ENCODE data around the gene FAM98C.
"Not testable (repeated sequence)": the region's sequence is repeated elsewhere in the genome, so short reads cannot be mapped to it uniquely, and the experiment has no call there.

The FAM98C gene

GRCh38 chr19:38402967-38403674 is at the start of gene FAM98C:
TSS of gene FAM98C (plus strand) at chr19:38403093. CDS start at chr19:38403154, 61 bp downstream.
- DNase-seq (ENCODE audit: low spot score), result peak; percentile 99

DNA sequence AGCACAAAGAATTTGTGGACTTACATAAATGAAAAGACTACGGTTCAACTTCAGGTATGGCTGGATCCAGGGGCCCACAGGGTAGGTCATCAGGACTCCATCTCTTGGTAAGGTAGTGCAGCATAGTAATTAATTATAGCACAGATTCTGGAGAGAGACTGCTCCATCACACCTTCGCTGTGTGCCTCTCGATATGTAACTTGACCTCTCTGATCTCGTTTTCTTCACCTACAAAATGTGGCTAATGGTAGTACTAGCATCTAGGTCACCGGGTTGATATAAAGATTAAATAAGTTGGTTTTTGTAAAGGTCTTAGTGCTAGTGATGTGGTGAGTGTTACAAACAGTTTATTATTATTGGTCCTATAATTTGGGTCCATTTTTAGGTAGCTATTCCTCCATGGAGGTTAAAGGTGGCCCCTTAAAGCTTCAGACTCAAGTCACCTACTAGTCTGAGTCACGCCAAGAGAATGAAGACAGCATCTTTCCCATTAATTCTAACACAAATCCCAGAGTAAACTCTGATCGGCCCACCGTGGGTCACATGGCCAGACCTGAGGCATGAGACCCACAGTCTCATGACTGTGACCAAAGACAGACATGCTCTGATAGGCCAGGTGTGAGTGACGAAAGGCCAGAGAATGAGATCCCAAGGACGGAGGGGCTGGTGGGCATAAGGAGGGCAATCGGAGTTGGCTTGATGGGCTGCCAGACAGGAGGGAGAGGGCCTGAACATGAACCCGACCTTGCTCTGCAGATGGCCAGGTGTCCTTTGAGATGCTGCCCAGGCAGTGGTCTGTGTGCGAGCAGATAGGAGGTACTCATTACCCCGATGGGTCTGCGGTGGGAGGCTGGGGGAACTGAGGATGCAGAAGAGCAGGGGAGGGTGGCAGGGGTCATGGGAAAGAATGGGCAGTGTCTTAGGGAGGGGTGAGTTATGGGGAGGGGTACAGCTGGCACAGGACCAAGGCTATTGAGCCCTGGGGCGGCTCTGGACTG is 46.9 kb upstream of the FAM98C start:
- no peak for DNase-seq (ENCODE audit: low spot score)

- DNase-seq (ENCODE audit: low spot score), result no peak
Measured at GRCh38 chr19:38358071-38358470, 44.8 kb upstream of the FAM98C start.

- no peak for DNase-seq (ENCODE audit: low spot score)
Measured at GRCh38 chr19:38359242-38360021, 43.5 kb upstream of the FAM98C start.

DNA sequence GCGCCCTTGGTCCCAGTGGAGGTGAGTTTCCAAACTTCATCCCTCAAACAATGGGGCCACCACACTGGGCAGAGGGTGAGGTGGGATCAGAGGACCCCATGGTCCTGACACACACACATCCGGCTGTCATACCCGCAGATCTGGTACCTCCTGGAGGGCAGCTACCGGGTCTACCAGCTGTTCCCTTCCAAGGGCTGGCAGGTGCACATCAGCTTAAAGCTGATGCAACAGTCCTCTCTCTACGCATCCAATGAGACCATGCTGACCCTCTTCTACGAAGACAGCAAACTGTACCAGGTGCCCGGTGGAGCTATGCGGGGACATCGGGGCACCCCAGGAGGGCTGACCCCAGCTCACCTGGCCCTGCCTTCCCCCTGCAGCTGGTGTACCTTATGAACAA is 42.5 kb upstream of the FAM98C start:
- DNase-seq (ENCODE audit: low spot score), result no peak

- DNase-seq (ENCODE audit: low spot score), result no peak
Measured at GRCh38 chr19:38360839-38361631, 41.9 kb upstream of the FAM98C start.

GRCh38 chr19:38361633-38362075 is 41.2 kb upstream of the FAM98C start:
- peak; percentile 64 for DNase-seq (ENCODE audit: low spot score)

- DNase-seq (ENCODE audit: low spot score), result peak; percentile 41
Measured at GRCh38 chr19:38362076-38362945, 40.6 kb upstream of the FAM98C start.

DNA sequence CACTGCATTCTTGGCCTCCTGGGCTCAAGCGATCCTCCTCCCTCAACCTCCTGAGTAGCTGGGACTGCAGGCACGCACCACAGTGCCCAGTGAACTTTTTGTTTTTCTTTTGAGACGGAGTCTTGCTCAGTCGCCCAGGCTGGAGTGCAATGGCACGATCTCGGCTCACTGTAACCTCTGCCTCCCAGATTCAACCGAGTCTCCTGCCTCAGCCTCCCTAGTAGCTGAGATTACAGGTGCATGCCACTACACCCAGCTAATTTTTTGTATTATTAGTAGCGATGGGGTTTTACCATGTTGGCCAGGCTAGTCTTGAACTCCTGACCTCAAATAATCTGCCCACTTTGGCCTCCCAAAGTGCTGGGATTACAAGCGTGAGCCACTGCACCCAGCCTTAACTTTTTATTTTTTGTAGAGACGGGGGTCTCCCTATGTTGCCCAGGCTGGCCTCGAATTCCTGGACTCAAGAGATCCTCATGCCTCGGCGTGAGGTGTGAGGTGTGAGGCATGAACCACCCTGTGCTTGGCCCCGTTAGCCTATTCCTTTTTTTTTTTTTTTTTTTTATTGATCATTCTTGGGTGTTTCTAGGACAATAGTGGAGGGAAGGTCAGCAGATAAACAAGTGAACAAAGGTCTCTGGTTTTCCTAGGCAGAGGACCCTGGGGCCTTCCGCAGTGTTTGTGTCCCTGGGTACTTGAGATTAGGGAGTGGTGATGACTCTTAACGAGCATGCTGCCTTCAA is 39.8 kb upstream of the FAM98C start:
- DNase-seq (ENCODE audit: low spot score), result not testable (repeated sequence)

DNA sequence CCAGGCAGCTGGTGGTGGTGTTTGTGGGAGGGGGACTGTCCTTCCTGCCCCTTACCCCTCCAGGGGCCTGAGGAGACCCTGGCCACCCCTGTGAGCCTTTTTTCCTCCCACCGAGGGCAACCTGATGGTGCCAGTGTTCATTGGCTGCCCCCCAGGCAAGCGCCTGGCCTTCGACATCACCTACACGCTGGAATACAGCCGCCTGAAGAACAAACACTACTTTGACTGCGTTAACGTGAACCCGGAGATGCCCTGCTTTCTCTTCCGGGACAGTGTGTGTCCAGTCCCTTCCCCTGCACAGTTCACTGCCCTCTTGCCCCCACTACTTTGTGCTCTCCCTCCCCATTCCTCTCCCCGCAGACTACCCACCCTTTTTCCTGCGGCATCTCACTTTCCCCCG is 35.9 kb upstream of the FAM98C start:
- no peak for DNase-seq (ENCODE audit: low spot score)

DNA sequence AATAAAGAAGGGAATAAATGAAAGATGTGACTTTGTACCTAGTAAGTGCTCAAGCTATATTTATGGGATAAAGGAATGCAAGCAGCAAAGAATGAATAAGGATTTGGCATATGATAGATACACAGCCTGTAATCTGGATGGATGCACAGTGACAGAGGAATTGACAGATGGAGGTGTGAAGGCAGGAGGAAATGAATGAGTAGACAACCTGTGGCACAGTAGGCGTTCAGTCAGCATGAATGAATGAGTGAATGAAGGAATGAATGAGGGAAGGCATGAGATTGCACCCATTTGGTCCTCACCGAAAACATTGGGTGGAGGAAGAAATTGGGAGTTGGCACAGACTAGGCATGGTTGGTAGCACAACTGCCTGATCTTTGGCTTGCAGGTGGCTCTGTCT is 33.3 kb upstream of the FAM98C start:
- DNase-seq (ENCODE audit: low spot score), result no peak

GRCh38 chr19:38370299-38370698 is 32.6 kb upstream of the FAM98C start:
- DNase-seq (ENCODE audit: low spot score), result no peak

DNA sequence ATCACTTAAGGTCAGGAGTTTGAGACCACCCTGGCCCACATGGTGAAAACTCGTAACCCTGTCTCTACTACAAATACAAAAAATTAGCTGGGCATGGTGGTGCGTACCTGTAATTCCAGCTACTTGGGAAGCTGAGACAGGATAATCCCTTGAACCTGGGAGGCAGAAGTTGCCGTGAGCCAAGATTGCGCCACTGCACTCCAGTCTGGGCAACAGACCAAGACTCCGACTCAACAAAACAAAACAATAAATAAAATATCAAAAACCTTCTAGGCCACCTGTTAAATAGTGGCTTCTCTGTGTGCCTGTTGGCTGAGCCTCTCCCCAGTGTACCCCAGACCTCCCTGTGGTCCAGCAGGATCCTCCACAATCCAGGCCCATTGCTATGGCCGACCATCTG is 31.8 kb upstream of the FAM98C start:
- no peak for DNase-seq (ENCODE audit: low spot score)

GRCh38 chr19:38373907-38374331 is 29.0 kb upstream of the FAM98C start:
- no peak for DNase-seq (ENCODE audit: low spot score)

GRCh38 chr19:38374332-38375097 is 28.4 kb upstream of the FAM98C start, which contains the start of gene PSMD8:
TSS of gene PSMD8 (plus strand) at chr19:38374571. CDS start at chr19:38374602, 31 bp downstream.
- DNase-seq (ENCODE audit: low spot score), result peak; percentile 98

GRCh38 chr19:38375098-38375493 is 27.8 kb upstream of the FAM98C start:
- DNase-seq (ENCODE audit: low spot score), result no peak

- no peak for DNase-seq (ENCODE audit: low spot score)
Measured at GRCh38 chr19:38375748-38376147, 27.1 kb upstream of the FAM98C start.

DNA sequence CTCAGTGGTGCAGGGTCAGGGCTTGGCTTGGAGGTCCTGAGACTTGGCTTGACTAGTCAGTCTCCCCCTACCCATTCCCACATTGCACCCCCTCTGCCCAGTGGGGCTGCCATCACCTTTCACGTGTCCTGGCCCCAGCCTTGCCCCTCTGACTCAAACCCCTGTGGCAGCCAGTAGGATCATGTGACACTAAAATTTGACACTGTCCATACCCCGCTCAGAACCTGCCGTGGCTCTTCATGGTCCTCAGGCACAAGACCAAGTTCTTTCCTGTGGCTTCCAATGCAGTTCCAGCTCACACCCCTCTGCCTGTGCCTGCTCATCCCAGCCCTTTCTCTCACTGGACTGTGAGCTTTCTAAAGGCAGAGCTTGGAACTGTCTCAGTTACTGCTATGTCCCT is 26.3 kb upstream of the FAM98C start:
- no peak for DNase-seq (ENCODE audit: low spot score)

GRCh38 chr19:38377052-38377451 is 25.8 kb upstream of the FAM98C start:
- DNase-seq (ENCODE audit: low spot score), result no peak
